ENCODE data around the gene C9orf78. TPM values are rescaled to one million over a fixed set of nuclear protein-coding genes. Genes with fewer than 3 reads are reported as not detected.

C9orf78 gene
- total RNA-seq, 1 donor from 2014 or later = 38.0 TPM

DNA sequence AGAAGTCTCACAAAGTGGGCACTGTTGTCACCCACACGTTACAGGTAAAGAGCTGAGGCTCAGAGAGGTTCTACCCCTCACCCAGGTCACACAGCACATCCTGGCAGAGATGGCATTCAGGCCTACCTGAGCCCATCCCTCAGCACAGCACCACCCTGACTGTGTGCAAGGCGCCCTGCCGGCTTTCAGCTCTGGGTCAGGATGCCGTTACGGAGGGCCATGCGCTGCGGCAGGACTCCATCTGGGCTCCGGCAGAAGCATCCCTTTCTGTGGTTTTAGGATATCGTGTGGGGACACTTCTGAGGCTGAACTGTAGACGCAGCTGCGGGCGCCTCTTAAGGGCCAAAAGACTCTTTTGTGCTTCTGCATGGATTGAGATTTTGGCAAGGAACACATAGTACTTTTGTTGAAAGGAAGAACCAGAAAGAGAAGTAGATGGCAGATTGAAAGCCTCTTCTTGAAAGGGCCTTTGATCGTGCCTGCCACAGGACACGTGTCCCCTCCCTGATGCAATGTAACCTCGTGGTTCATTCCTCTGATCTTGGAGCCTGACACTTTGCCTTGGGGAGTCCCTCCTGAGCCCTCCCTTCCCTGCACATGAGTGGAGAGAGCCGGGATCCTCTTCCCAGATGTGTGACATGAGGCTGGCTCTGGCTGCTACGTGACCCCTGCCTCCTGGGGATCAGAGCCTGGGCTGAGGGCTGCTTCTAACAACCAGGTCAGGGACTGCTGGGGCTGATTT lies 31.5 kb upstream of the C9orf78 start:
- Histone ChIP-seq H3K27me3 (ENCODE audit: insufficient read depth, low read length) (no peaks in the 10 kb centered on the region), H3K27ac (ENCODE audit: low read depth, low read length) (no peak overlapping the region), H3K36me3 (ENCODE audit: insufficient read depth, low read length) (peaks cover 3% of the 10 kb centered on the region), H3K79me2 (ENCODE audit: insufficient read depth, low read length) (no peaks in the 10 kb centered on the region), H2AFZ (ENCODE audit: low read depth, low read length) (no peak overlapping the region), H3K4me2 (ENCODE audit: low read length) (no peak overlapping the region), H3K9me3 (ENCODE audit: insufficient read depth, low read depth, low read length) (no peaks in the 10 kb centered on the region), H3K4me3 (ENCODE audit: insufficient read depth, low read depth, low read length) (no peak overlapping the region), H3K4me1 (ENCODE audit: insufficient read depth, low read length) (peaks cover 5% of the 10 kb centered on the region), H3K9ac (ENCODE audit: low read length) (no peak overlapping the region), H4K20me1 (ENCODE audit: insufficient read depth, low read length) (no peaks in the 10 kb centered on the region)
- FAIRE-seq (no peak), DNase-seq (ENCODE audit: low read depth) (no peak)
- no peak overlapping the region for H3K27ac Mint-ChIP-seq (ENCODE audit: unreplicated experiment)
- H3K27me3 Mint-ChIP-seq (ENCODE audit: low read depth, unreplicated experiment) = no peaks in the 10 kb centered on the region
- peaks cover 19% of the 10 kb centered on the region for H3K36me3 Mint-ChIP-seq (ENCODE audit: low read depth, unreplicated experiment)
- no peaks in the 10 kb centered on the region for H3K9me3 Mint-ChIP-seq (ENCODE audit: unreplicated experiment)
- H3K4me1 Mint-ChIP-seq (ENCODE audit: low read depth, unreplicated experiment) = no peaks in the 10 kb centered on the region
- TF ChIP-seq, protein P1, sequence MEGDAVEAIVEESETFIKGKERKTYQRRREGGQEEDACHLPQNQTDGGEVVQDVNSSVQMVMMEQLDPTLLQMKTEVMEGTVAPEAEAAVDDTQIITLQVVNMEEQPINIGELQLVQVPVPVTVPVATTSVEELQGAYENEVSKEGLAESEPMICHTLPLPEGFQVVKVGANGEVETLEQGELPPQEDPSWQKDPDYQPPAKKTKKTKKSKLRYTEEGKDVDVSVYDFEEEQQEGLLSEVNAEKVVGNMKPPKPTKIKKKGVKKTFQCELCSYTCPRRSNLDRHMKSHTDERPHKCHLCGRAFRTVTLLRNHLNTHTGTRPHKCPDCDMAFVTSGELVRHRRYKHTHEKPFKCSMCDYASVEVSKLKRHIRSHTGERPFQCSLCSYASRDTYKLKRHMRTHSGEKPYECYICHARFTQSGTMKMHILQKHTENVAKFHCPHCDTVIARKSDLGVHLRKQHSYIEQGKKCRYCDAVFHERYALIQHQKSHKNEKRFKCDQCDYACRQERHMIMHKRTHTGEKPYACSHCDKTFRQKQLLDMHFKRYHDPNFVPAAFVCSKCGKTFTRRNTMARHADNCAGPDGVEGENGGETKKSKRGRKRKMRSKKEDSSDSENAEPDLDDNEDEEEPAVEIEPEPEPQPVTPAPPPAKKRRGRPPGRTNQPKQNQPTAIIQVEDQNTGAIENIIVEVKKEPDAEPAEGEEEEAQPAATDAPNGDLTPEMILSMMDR (IDR thresholded peaks at IDR 0.05; ENCODE audit: insufficient read depth, low read depth, low read length) = no peak
- no peak for TF ChIP-seq EZH2 (IDR thresholded peaks at IDR 0.05; ENCODE audit: insufficient read depth, low read length)
- no peak overlapping the region for H3K4me3 Mint-ChIP-seq (ENCODE audit: unreplicated experiment)

DNA sequence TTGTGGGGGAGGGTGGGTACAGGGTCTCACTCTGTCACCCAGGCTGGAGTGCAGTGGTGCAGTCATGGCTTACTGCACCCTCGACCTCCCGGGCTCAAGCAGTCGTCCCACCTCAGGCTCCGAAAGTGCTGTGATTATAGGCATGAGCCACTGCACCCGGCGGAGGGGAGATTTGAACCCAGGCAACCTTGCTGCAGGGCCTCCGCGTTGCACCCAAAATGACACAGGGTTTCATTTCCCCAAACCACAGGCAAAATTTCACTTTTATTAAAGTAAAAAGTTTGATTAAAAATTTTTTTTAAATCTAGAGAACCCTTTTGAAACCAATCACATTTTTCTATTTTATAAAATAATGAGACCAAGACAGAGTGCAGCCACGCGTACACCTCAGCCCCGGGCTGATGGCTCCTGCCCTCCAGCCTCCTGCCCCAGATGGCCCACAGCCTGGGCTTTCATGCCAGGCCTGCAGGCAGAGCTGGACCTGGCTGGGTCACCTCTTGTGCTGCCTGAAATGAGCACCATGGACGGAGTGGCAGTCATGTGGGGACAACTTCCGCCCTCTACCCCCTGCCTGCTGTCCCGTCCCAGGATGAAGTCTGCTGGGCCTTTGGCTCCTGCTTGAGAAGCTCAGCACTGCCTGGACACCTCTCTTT lies 30.7 kb upstream of the C9orf78 start:
- H3K9me3 Mint-ChIP-seq (ENCODE audit: unreplicated experiment) = no peaks in the 10 kb centered on the region
- Histone ChIP-seq H3K4me2 (ENCODE audit: low read length) (no peak overlapping the region), H3K4me1 (ENCODE audit: insufficient read depth, low read length) (peaks cover 5% of the 10 kb centered on the region), H3K36me3 (ENCODE audit: insufficient read depth, low read length) (peaks cover 4% of the 10 kb centered on the region), H3K79me2 (ENCODE audit: insufficient read depth, low read length) (no peaks in the 10 kb centered on the region), H3K27ac (ENCODE audit: low read depth, low read length) (no peak overlapping the region), H2AFZ (ENCODE audit: low read depth, low read length) (no peak overlapping the region), H3K27me3 (ENCODE audit: insufficient read depth, low read length) (no peaks in the 10 kb centered on the region), H3K4me3 (ENCODE audit: insufficient read depth, low read depth, low read length) (no peak overlapping the region), H3K9me3 (ENCODE audit: insufficient read depth, low read depth, low read length) (no peaks in the 10 kb centered on the region), H4K20me1 (ENCODE audit: insufficient read depth, low read length) (no peaks in the 10 kb centered on the region), H3K9ac (ENCODE audit: low read length) (no peak overlapping the region)
- DNase-seq (ENCODE audit: low read depth) (no peak), FAIRE-seq (no peak)
- peaks cover 24% of the 10 kb centered on the region for H3K36me3 Mint-ChIP-seq (ENCODE audit: low read depth, unreplicated experiment)
- H3K27ac Mint-ChIP-seq (ENCODE audit: unreplicated experiment) = no peak overlapping the region
- peaks cover 1% of the 10 kb centered on the region for H3K4me1 Mint-ChIP-seq (ENCODE audit: low read depth, unreplicated experiment)
- TF ChIP-seq, protein P1 (IDR thresholded peaks at IDR 0.05; ENCODE audit: insufficient read depth, low read depth, low read length) = no peak
- TF ChIP-seq EZH2 (IDR thresholded peaks at IDR 0.05; ENCODE audit: insufficient read depth, low read length) = no peak
- H3K4me3 Mint-ChIP-seq (ENCODE audit: unreplicated experiment) = no peak overlapping the region
- H3K27me3 Mint-ChIP-seq (ENCODE audit: low read depth, unreplicated experiment) = no peaks in the 10 kb centered on the region
